H1 (cell line): Measurements from ENCODE around the gene TSPAN1. TPM values are rescaled to one million over a fixed set of nuclear protein-coding genes. Genes with fewer than 3 reads are reported as not detected.

Experiments used
- ATF3 ChIP-seq: IDR thresholded peaks from 2 replicates; pipeline ENCODE4 v1.6.1; 2011; ENCODE audit warnings: low read depth, mild to moderate bottlenecking, low read length; ENCODE audit not compliant: insufficient read depth
- BRCA1 ChIP-seq: IDR thresholded peaks from 2 replicates; pipeline ENCODE4 v1.6.1; 2012; ENCODE audit warnings: low read depth, low read length, improper control_type of control experiment
- CHD7 ChIP-seq: fragments of 300-600 bp; sonication (generic); IDR thresholded peaks from 2 replicates; pipeline ENCODE4 v1.7.1; 2012; ENCODE audit warnings: low read length, moderate library complexity, mild to moderate bottlenecking, inconsistent platforms; ENCODE audit not compliant: insufficient replicate concordance
- CTBP2 ChIP-seq: IDR thresholded peaks from 2 replicates; pipeline ENCODE4 v1.7.0; 2011; ENCODE audit warnings: borderline replicate concordance, mild to moderate bottlenecking, moderate library complexity, mixed read lengths, low read length; ENCODE audit not compliant: insufficient read depth, insufficient read length
- KDM4A ChIP-seq: IDR thresholded peaks from one replicate; pipeline ENCODE4 v1.7.1; 2012; ENCODE audit warnings: low read depth, mild to moderate bottlenecking, moderate library complexity, low read length, inconsistent platforms; ENCODE audit not compliant: severe bottlenecking
- PHF8 ChIP-seq: fragments of 200-600 bp; sonication (generic); conservative IDR thresholded peaks from 2 replicates; pipeline ENCODE4 v1.7.1; 2012; ENCODE audit warnings: low read depth, mild to moderate bottlenecking, inconsistent platforms, low read length, moderate library complexity
- POLR2A ChIP-seq, 2 experiments: IDR thresholded peaks; 1 replicate in 1 of 2; 2 replicates in 1 of 2; pipeline ENCODE4 v1.6.1; 2011; ENCODE audit warnings: low read depth in 2 of 2, low read length in 2 of 2, mild to moderate bottlenecking in 2 of 2; ENCODE audit errors: control extremely low read depth in 1 of 2
- RBBP5 ChIP-seq: IDR thresholded peaks from 2 replicates; pipeline ENCODE4 v1.7.1; 2012; ENCODE audit warnings: low read depth, mild to moderate bottlenecking, inconsistent platforms, low read length, moderate library complexity, borderline replicate concordance
- SRF ChIP-seq: IDR thresholded peaks from 2 replicates; pipeline ENCODE4 v1.6.1; 2011; ENCODE audit warnings: mild to moderate bottlenecking, low read depth, low read length, moderate library complexity
- YY1 ChIP-seq: IDR thresholded peaks from 2 replicates; pipeline ENCODE4 v1.6.1; 2011; ENCODE audit warnings: low read depth, mild to moderate bottlenecking, low read length
- polyA plus RNA-seq, 7 experiments: library from polyadenylated mRNA; depleted of rRNA in 3 of 7; stranded (reverse) in 5 of 7; unstranded in 2 of 7; fragments of >200 nt in 5 of 7; fragments of 200-250 nt in 2 of 7; gene quantifications; 1 replicate in 5 of 7; 2 replicates in 1 of 7; 4 replicates in 1 of 7; pipeline versions ENCODE4 v1.2.1 to v1.2.3, GENCODE V29; 2011 to 2013; ENCODE audit warnings: missing spikeins in 2 of 7, mixed read lengths in 2 of 7
- total RNA-seq: library from RNA; stranded (reverse); fragmentation: NEBNext Ultra II Directional; extraction: Animal tissue kit (Norgen Biotek cat#: 25700); gene quantifications from 2 replicates; pipeline ENCODE4 v1.2.1, GENCODE V29; 2021

Gene TSPAN1
- total and polyA plus RNA-seq, 2 of the 8 experiments (the other 6 are each of a cell fraction or from before 2014, with no cell fraction given) = 0.05 TPM; not detected in 1

- TF ChIP-seq CHD7 (no peak), BRCA1 (no peak), POLR2A (IDR thresholded peaks at IDR 0.05; ENCODE audit: control extremely low read depth in 1 of 2, low read depth in 2 of 2, low read length in 2 of 2) (no peak), CTBP2 (no peak), PHF8 (no peak), ATF3 (no peak), KDM4A (no peak), SRF (no peak), RBBP5 (no peak), YY1 (no peak)
Measured at GRCh38 chr1:46187106-46187869, 12.4 kb downstream of the TSPAN1 start (continued).
